Stimulated activated naive CD8-positive, alpha-beta T cell treated with anti-CD3 and anti-CD28 coated beads, Interleukin-15, amount 100 ng/mL, for 72 hours (primary cell): ENCODE measurements around the gene WNT3.

ENCODE experiments used
- ATAC-seq: fragments of 150-1000 bp; cut with Tn5 transposase; 2 replicates; pipeline ENCODE4 v1.10.0; 2021; ENCODE audit warnings: mild to moderate bottlenecking, moderate library complexity
- DNase-seq, 2 donors: peaks; one replicate each; pipeline ENCODE4 v3.0.0; 2021 to 2022
- H3K27ac Mint-ChIP-seq, 2 donors: one replicate each; pipeline ENCODE4 v1.8.0; 2022; ENCODE audit warnings: mild to moderate bottlenecking in 2 of 2, mixed read lengths in 2 of 2, moderate library complexity in 2 of 2
- H3K27me3 Mint-ChIP-seq: one replicate; pipeline ENCODE4 v1.8.0; 2022; ENCODE audit warnings: mixed read lengths
- H3K4me1 Mint-ChIP-seq: one replicate; pipeline ENCODE4 v1.8.0; 2022; ENCODE audit warnings: mild to moderate bottlenecking, mixed read lengths
- H3K4me3 Mint-ChIP-seq, 2 donors: one replicate each; pipeline ENCODE4 v1.8.0; 2022; ENCODE audit warnings: mild to moderate bottlenecking in 2 of 2, mixed read lengths in 2 of 2, moderate library complexity in 1 of 2
- H3K9me3 Mint-ChIP-seq, 2 donors: one replicate each; pipeline ENCODE4 v1.8.0; 2022; ENCODE audit warnings: mixed read lengths in 2 of 2

WNT3 gene

GRCh38 chr17:46732160-46732559 is 86.3 kb downstream of the WNT3 start:
- ATAC-seq: no peak

GRCh38 chr17:46730679-46731078 is 87.8 kb downstream of the WNT3 start:
- no peak for ATAC-seq
- H3K4me1 Mint-ChIP-seq: no peaks in the 10 kb centered on the region
- H3K27ac Mint-ChIP-seq: no peak overlapping the region
- H3K27me3 Mint-ChIP-seq: no peaks in the 10 kb centered on the region
- no peak overlapping the region for H3K4me3 Mint-ChIP-seq
- no peaks in the 10 kb centered on the region for H3K9me3 Mint-ChIP-seq
- no peak for DNase-seq

More at GRCh38 chr17:46732160-46732559, 86.3 kb downstream of the WNT3 start:
- Mint-ChIP-seq H3K27ac (no peak overlapping the region), H3K27me3 (no peaks in the 10 kb centered on the region), H3K4me1 (no peaks in the 10 kb centered on the region), H3K4me3 (no peak overlapping the region), H3K9me3 (no peaks in the 10 kb centered on the region)
- no peak for DNase-seq

- ATAC-seq (no peak), DNase-seq (no peak)
- Mint-ChIP-seq H3K9me3 (no peaks in the 10 kb centered on the region), H3K27me3 (no peaks in the 10 kb centered on the region), H3K4me1 (no peaks in the 10 kb centered on the region), H3K4me3 (no peak overlapping the region), H3K27ac (no peak overlapping the region)
Observed at GRCh38 chr17:46730026-46730425, 88.5 kb downstream of the WNT3 start.

- H3K4me3 Mint-ChIP-seq: no peak overlapping the region
- no peaks in the 10 kb centered on the region for H3K27me3 Mint-ChIP-seq
- ATAC-seq (no peak), DNase-seq (no peak)
- no peak overlapping the region for H3K27ac Mint-ChIP-seq
- H3K4me1 Mint-ChIP-seq: no peaks in the 10 kb centered on the region
- no peaks in the 10 kb centered on the region for H3K9me3 Mint-ChIP-seq
Observed at GRCh38 chr17:46727572-46728348, 90.7 kb downstream of the WNT3 start.

- no peaks in the 10 kb centered on the region for H3K4me1 Mint-ChIP-seq
- no peak overlapping the region for H3K4me3 Mint-ChIP-seq
- DNase-seq: no peak
- H3K27ac Mint-ChIP-seq: no peak overlapping the region
- H3K9me3 Mint-ChIP-seq: no peaks in the 10 kb centered on the region
- no peaks in the 10 kb centered on the region for H3K27me3 Mint-ChIP-seq
- no peak for ATAC-seq
Observed at GRCh38 chr17:46726206-46726605, 92.3 kb downstream of the WNT3 start.

GRCh38 chr17:46722662-46723285 is 95.7 kb downstream of the WNT3 start:
- H3K27ac Mint-ChIP-seq: no peak overlapping the region
- no peaks in the 10 kb centered on the region for H3K4me1 Mint-ChIP-seq
- H3K9me3 Mint-ChIP-seq: no peaks in the 10 kb centered on the region
- ATAC-seq (no peak), DNase-seq (no peak)
- H3K4me3 Mint-ChIP-seq: no peak overlapping the region
- H3K27me3 Mint-ChIP-seq: no peaks in the 10 kb centered on the region

GRCh38 chr17:46720408-46720807 is 98.1 kb downstream of the WNT3 start:
- no peaks in the 10 kb centered on the region for H3K4me1 Mint-ChIP-seq
- H3K27me3 Mint-ChIP-seq: no peaks in the 10 kb centered on the region
- no peak overlapping the region for H3K27ac Mint-ChIP-seq
- no peak overlapping the region for H3K4me3 Mint-ChIP-seq
- no peak for ATAC-seq
- no peak for DNase-seq
- no peaks in the 10 kb centered on the region for H3K9me3 Mint-ChIP-seq

GRCh38 chr17:46719891-46720290 is 98.6 kb downstream of the WNT3 start:
- Mint-ChIP-seq H3K4me3 (no peak overlapping the region), H3K4me1 (no peaks in the 10 kb centered on the region), H3K27ac (no peak overlapping the region), H3K27me3 (no peaks in the 10 kb centered on the region), H3K9me3 (no peaks in the 10 kb centered on the region)
- DNase-seq (no peak), ATAC-seq (no peak)

- no peak for ATAC-seq
- Mint-ChIP-seq H3K27ac (no peak overlapping the region), H3K27me3 (no peaks in the 10 kb centered on the region), H3K4me1 (no peaks in the 10 kb centered on the region), H3K4me3 (no peak overlapping the region), H3K9me3 (no peaks in the 10 kb centered on the region)
- DNase-seq: no peak
Observed at GRCh38 chr17:46717999-46718398, 100.5 kb downstream of the WNT3 start.
